Measurements from ENCODE around the gene TTC39B.

TTC39B gene

DNA sequence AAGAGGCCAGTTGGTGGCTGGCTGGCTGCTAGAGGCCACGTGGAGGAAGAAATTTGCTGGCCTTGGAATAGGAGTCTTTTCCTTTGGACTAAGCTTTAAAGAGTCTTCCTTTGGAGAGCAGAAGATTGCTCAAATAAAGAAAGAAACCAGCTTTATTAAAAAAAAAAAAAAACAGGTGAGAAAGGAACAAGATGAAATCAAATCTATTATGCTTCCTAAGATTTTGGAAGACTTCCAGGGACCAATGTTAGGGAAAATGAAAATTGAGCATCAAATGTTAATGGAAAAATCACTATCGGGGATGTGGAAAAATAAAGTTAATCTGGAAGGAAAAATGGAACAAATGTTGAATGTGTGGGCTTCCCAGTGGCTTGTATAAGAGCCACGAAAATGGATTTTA, 153.1 kb downstream of the TTC39B start:
- Histone ChIP-seq H3K4me1 (ENCODE audit: control insufficient read depth, insufficient read depth, low read length) (no peaks in the 10 kb centered on the region), H3K27me3 (ENCODE audit: control insufficient read depth, insufficient read depth, low read length) (no peaks in the 10 kb centered on the region), H3K9me3 (ENCODE audit: control insufficient read depth, low read length) (no peaks in the 10 kb centered on the region), H3K36me3 (ENCODE audit: control insufficient read depth, insufficient read depth, low read length) (no peaks in the 10 kb centered on the region), H3K4me3 (ENCODE audit: low read length) (no peak overlapping the region), H3K9ac (ENCODE audit: low read length) (no peak overlapping the region)

DNA sequence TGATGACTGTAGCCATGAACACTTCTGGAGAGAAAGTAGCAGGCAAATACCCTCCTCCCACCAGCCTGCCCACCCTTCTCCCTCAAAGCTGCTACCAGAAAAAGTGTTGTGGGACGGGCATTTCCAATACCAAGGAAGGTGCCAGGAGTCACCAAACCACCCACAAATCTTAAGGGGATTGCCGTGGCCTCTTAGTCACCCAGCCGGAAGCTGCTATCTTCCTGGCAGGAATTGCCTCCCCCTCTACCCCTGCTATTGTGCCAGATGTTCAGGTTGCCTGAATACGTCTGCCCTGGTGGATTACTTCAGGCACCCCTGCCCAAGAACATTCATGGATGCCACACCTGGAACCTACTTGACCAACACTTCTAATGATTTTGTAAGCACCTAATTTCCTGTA, 156.1 kb downstream of the TTC39B start:
- Histone ChIP-seq H3K9ac (ENCODE audit: low read length) (no peak overlapping the region), H3K36me3 (ENCODE audit: control insufficient read depth, insufficient read depth, low read length) (no peaks in the 10 kb centered on the region), H3K4me1 (ENCODE audit: control insufficient read depth, insufficient read depth, low read length) (no peaks in the 10 kb centered on the region), H3K9me3 (ENCODE audit: control insufficient read depth, low read length) (no peaks in the 10 kb centered on the region), H3K4me3 (ENCODE audit: low read length) (no peak overlapping the region), H3K27me3 (ENCODE audit: control insufficient read depth, insufficient read depth, low read length) (no peaks in the 10 kb centered on the region)

DNA sequence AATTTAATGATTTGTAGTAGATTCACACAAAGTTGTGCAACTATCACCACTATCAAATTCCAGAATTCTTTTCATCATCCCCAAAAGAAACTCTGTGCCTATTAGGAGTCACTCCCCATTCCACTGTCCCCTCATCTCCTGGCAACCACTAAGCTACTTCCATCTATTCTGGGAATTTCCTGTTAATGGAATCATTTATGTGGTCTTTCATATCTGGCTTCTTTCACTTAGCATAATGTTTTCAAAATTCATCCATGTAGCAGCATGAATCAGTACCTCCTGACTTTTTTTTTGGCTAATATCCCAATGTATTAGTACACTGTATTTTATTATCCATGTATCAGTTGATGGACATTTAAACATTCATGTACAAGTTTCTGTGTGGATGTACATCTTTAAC, 157.6 kb downstream of the TTC39B start:
- Histone ChIP-seq H3K36me3 (ENCODE audit: control insufficient read depth, insufficient read depth, low read length) (no peaks in the 10 kb centered on the region), H3K4me1 (ENCODE audit: control insufficient read depth, insufficient read depth, low read length) (no peaks in the 10 kb centered on the region), H3K4me3 (ENCODE audit: low read length) (no peak overlapping the region), H3K9ac (ENCODE audit: low read length) (no peak overlapping the region), H3K27me3 (ENCODE audit: control insufficient read depth, insufficient read depth, low read length) (no peaks in the 10 kb centered on the region), H3K9me3 (ENCODE audit: control insufficient read depth, low read length) (no peaks in the 10 kb centered on the region)

DNA sequence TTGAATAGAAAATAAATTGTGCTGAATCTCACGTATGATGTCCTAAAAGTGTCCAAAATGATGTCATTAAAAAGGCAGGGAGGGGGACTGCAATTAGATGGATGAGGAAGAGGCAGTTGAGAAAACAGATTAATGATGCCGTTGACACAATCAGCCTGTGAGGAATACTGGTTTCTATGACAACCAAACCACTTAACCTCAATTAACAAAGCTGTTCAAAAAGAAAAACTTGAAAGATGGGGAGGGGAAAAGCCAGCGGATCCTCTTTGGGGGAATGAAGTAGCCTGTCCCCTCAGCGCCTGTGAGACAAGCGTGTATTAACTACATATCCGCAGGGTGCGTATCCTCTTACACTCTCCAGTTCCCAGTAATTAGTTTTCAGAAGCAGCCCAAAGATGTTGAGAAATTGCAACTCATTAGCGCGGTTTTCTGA, 160.7 kb downstream of the TTC39B start:
- Histone ChIP-seq H3K9me3 (ENCODE audit: control insufficient read depth, low read length) (no peaks in the 10 kb centered on the region), H3K4me1 (ENCODE audit: control insufficient read depth, insufficient read depth, low read length) (no peaks in the 10 kb centered on the region), H3K4me3 (ENCODE audit: low read length) (no peak overlapping the region), H3K36me3 (ENCODE audit: control insufficient read depth, insufficient read depth, low read length) (no peaks in the 10 kb centered on the region), H3K27me3 (ENCODE audit: control insufficient read depth, insufficient read depth, low read length) (no peaks in the 10 kb centered on the region), H3K9ac (ENCODE audit: low read length) (no peak overlapping the region)

DNA sequence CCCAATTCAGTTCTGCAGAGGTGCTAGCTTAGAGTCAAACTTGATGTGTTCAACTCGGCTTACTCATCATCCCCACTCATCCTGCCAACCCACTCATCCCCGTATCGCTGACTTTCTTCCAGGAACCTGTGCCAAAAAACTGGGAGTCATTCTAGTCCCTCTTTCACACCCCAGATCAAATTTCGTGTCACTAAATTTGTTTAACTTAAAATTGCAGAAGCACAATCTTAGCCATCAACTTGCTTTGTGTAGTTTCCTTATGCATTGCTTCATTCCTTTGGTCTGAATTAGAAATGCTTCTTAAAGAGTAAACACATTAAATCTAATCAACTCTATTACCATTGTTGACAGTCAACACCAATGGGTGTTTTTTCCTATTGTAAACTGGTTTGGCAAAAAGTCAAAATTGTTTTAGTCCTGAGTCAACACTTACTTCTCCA, 162.4 kb downstream of the TTC39B start:
- Histone ChIP-seq H3K9ac (ENCODE audit: low read length) (no peak overlapping the region), H3K9me3 (ENCODE audit: control insufficient read depth, low read length) (no peaks in the 10 kb centered on the region), H3K4me1 (ENCODE audit: control insufficient read depth, insufficient read depth, low read length) (no peaks in the 10 kb centered on the region), H3K27me3 (ENCODE audit: control insufficient read depth, insufficient read depth, low read length) (no peaks in the 10 kb centered on the region), H3K4me3 (ENCODE audit: low read length) (no peak overlapping the region), H3K36me3 (ENCODE audit: control insufficient read depth, insufficient read depth, low read length) (no peaks in the 10 kb centered on the region)

DNA sequence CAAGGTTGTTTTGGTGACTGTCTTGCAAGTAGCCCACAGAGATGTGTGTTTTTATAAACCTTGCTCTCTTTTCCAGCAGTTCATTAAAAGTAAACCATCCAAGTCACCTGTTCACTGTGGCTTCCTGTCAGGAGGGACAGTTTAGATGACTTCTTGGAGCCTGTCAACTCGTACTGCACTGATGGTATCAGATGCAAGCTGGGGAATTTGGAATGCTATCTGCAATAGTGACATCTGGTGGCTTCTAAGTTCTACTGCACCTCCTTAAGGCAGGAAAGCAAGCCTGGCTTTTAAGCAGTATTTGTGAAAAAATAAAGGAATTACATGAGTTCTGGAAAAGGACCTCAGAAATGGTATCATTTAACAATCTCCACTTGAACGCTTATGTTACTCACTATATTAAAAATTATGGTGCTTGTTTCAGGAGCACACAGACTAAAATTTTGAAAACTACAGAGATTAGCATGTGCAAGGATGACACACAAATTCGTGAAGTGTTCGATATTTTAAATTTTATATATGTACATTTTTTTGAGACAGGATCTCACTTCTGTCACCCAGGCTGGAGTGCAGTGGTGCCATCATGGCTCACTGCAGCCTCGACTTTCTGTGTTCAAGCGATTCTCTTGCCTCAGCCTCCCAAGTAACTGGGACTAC, 164.0 kb downstream of the TTC39B start:
- no peaks in the 10 kb centered on the region for H3K4me1 ChIP-seq (ENCODE audit: control insufficient read depth, insufficient read depth, low read length)
- H3K27me3 ChIP-seq (ENCODE audit: control insufficient read depth, insufficient read depth, low read length), result no peaks in the 10 kb centered on the region
- H3K36me3 ChIP-seq (ENCODE audit: control insufficient read depth, insufficient read depth, low read length), result no peaks in the 10 kb centered on the region
- H3K9ac ChIP-seq (ENCODE audit: low read length), result no peak overlapping the region
- H3K9me3 ChIP-seq (ENCODE audit: control insufficient read depth, low read length), result no peaks in the 10 kb centered on the region
- no peak overlapping the region for H3K4me3 ChIP-seq (ENCODE audit: low read length)

DNA sequence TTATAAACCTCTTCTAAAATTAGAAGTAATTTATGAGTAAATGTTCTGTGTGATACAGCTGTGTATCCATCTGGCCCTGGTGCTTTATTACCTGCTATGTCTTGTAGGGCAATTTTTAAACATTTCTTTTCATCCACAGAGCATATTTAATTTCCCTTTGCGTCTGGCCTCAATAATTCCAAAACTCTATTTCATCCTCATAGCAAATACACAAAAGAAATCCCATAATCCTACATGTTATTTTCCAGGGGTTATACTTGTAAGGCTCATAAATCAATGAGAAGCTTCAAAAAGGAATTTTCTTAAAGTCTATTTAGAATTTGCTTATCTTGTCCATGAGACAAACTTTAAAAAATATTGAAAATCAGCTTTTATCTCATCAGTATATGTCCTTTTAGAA, 167.0 kb downstream of the TTC39B start:
- H3K27me3 ChIP-seq (ENCODE audit: control insufficient read depth, insufficient read depth, low read length), result no peaks in the 10 kb centered on the region
- no peaks in the 10 kb centered on the region for H3K9me3 ChIP-seq (ENCODE audit: control insufficient read depth, low read length)
- no peak overlapping the region for H3K9ac ChIP-seq (ENCODE audit: low read length)
- H3K4me1 ChIP-seq (ENCODE audit: control insufficient read depth, insufficient read depth, low read length), result peaks cover 2% of the 10 kb centered on the region
- no peak overlapping the region for H3K4me3 ChIP-seq (ENCODE audit: low read length)
- no peaks in the 10 kb centered on the region for H3K36me3 ChIP-seq (ENCODE audit: control insufficient read depth, insufficient read depth, low read length)

DNA sequence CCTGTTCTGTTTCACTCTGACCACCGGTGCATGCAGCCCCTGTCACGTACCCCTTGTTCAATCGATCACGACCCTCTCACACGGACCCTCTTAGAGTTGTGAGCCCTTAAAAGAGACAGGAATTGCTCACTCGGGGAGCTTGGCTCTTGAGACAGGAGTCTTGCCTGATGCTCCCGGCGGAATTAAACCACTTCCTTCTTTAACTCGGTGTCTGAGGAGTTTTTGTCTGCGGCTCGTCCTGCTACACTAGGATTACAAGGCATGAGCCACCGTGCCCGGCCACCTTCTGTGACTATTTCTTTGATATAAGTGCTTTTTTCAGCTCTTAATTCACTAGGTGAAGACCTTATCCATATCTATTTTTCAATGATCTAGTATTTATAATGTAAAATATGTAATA, 167.5 kb downstream of the TTC39B start:
- H3K36me3 ChIP-seq (ENCODE audit: control insufficient read depth, insufficient read depth, low read length), result no peaks in the 10 kb centered on the region
- peaks cover 4% of the 10 kb centered on the region for H3K4me1 ChIP-seq (ENCODE audit: control insufficient read depth, insufficient read depth, low read length)
- no peak overlapping the region for H3K9ac ChIP-seq (ENCODE audit: low read length)
- no peaks in the 10 kb centered on the region for H3K9me3 ChIP-seq (ENCODE audit: control insufficient read depth, low read length)
- H3K4me3 ChIP-seq (ENCODE audit: low read length), result no peak overlapping the region
- H3K27me3 ChIP-seq (ENCODE audit: control insufficient read depth, insufficient read depth, low read length), result no peaks in the 10 kb centered on the region

DNA sequence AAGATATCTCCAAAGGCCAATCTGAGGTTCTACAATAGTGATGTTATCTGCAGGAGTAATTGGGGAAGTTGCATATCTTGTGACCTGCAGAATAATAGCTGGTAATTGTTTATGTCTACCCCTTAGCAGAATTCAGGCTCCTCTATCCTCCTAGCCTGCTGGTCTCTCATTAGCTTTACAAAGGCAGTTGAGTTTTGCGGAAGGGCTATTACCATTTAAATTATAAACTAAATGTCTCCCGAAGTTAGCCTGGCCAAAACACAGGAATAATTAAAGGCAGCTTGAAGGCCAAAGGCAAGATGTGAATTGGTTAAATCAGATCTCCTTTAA, 168.7 kb downstream of the TTC39B start:
- no peak overlapping the region for H3K4me3 ChIP-seq (ENCODE audit: low read length)
- H3K27me3 ChIP-seq (ENCODE audit: control insufficient read depth, insufficient read depth, low read length), result no peaks in the 10 kb centered on the region
- H3K36me3 ChIP-seq (ENCODE audit: control insufficient read depth, insufficient read depth, low read length), result no peaks in the 10 kb centered on the region
- H3K9ac ChIP-seq (ENCODE audit: low read length), result no peak overlapping the region
- no peaks in the 10 kb centered on the region for H3K9me3 ChIP-seq (ENCODE audit: control insufficient read depth, low read length)
- peaks cover 4% of the 10 kb centered on the region for H3K4me1 ChIP-seq (ENCODE audit: control insufficient read depth, insufficient read depth, low read length)

DNA sequence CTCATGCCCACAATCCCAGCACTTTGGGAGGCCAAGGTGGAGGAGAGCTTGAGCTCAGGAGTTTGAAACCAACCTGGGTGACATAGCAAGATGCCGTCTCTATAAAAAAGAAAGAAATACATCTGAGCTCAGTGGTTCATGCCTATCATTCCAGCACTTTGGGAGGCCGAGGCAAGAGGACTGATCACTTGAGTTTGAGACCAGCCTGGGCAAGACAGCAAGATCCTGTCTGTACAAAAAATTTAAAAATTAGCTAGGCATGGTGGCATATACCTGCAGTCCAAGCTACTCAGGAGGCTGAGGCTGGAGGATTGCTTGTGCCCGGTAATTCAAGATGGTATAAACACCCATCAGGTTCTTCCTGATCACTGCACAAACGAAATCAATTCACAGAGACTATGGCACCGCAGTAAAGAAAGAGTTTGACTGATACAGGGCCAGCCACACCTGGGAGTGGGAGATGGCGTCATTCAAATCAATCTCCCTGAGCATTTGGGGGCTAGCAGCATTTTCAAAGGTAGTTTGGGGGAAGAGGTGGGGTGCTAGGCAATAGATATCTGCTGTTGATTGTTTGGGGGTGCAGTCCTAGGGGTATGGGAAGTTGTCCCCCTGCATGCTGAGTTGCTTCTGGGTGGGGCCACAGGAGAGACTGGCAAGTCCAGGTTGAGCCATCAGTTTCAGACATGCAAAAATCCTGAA, 169.2 kb downstream of the TTC39B start:
- Histone ChIP-seq H3K9ac (ENCODE audit: low read length) (no peak overlapping the region), H3K4me1 (ENCODE audit: control insufficient read depth, insufficient read depth, low read length) (peaks cover 4% of the 10 kb centered on the region), H3K9me3 (ENCODE audit: control insufficient read depth, low read length) (no peaks in the 10 kb centered on the region), H3K4me3 (ENCODE audit: low read length) (no peak overlapping the region), H3K36me3 (ENCODE audit: control insufficient read depth, insufficient read depth, low read length) (no peaks in the 10 kb centered on the region), H3K27me3 (ENCODE audit: control insufficient read depth, insufficient read depth, low read length) (no peaks in the 10 kb centered on the region)

DNA sequence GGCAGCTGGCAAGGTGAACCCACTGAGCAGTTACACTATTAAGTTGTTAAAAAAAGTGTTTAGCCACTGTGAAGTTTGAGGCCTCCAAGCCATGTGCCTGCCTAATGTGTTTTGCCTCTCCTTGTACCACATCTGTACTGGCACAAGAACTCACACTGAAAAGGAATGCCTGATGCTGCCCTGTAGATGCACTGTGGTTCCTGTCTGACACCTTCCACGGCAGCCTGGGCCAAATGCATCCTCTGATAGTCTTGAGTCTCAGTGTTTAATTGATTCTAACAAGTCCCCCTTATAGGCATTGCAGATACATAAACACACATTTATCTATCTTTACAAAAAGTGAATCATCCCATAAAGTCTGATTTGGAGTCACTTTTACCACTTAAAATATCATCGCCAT, 169.9 kb downstream of the TTC39B start:
- Histone ChIP-seq H3K4me3 (ENCODE audit: low read length) (no peak overlapping the region), H3K27me3 (ENCODE audit: control insufficient read depth, insufficient read depth, low read length) (no peaks in the 10 kb centered on the region), H3K9me3 (ENCODE audit: control insufficient read depth, low read length) (no peaks in the 10 kb centered on the region), H3K9ac (ENCODE audit: low read length) (no peak overlapping the region), H3K36me3 (ENCODE audit: control insufficient read depth, insufficient read depth, low read length) (no peaks in the 10 kb centered on the region), H3K4me1 (ENCODE audit: control insufficient read depth, insufficient read depth, low read length) (peaks cover 4% of the 10 kb centered on the region)

DNA sequence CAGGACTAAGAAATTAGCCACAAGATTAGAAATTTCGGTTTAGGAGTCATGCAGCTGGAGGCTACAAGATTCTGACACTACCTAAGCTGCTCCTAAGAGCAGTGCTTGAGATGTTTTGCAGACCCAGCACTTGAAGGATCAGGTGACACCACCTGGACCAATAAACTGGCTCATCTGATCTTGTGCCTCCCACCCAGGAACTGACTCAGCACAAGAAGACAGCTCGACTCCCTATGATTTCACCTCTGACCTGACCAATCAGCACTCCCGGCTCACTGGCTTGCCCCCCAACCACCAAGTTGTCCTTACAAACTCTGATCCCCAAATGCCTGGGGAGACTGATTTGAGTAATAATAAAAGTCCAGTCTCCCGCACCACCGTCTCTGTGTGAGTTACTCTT, 170.4 kb downstream of the TTC39B start:
- Histone ChIP-seq H3K4me1 (ENCODE audit: control insufficient read depth, insufficient read depth, low read length) (peaks cover 4% of the 10 kb centered on the region), H3K27me3 (ENCODE audit: control insufficient read depth, insufficient read depth, low read length) (no peaks in the 10 kb centered on the region), H3K9me3 (ENCODE audit: control insufficient read depth, low read length) (no peaks in the 10 kb centered on the region), H3K9ac (ENCODE audit: low read length) (no peak overlapping the region), H3K36me3 (ENCODE audit: control insufficient read depth, insufficient read depth, low read length) (no peaks in the 10 kb centered on the region), H3K4me3 (ENCODE audit: low read length) (no peak overlapping the region)

Measured in mucosa of stomach (tissue), 1 donor.